A673 (cell line): ENCODE data around the gene TOR3A.

Experiments used
- EZH2 ChIP-seq: fragments of 200-600 bp; sonication (generic); IDR thresholded peaks from 2 replicates; pipeline ENCODE4 v1.6.1; 2017; ENCODE audit warnings: borderline replicate concordance, low read depth, mild to moderate bottlenecking, mixed read lengths, antibody characterized with exemption, low read length; ENCODE audit not compliant: poor library complexity, severe bottlenecking
- TF ChIP-seq, protein P1 (sequence below): fragments of 300-800, 200-600 bp; sonication (generic); conservative IDR thresholded peaks from 2 replicates; pipeline ENCODE4 v1.5.1; 2017; ENCODE audit warnings: low read depth, mild to moderate bottlenecking, antibody characterized with exemption, low read length, moderate library complexity, mixed read lengths

DNA sequence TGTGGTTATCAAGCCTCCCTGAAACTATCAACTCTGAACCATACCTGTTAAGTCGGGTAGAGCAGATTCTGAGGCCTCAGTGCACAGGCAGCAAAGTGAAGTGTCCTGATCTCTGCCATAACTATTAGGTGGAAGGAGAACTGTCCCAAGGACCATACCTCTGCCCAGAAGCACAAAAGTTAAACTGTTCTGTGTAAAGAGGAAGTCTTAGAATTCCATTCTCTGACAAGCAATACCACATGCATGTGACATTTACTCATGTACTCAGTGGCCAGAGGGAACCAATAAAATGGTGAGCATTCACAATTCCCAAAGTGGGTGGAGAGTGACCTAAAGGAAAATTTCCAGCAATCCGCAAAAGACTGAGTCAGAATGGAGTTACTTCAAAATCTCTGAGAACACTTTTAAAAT lies 61.0 kb downstream of the TOR3A start:
- TF ChIP-seq, protein P1, sequence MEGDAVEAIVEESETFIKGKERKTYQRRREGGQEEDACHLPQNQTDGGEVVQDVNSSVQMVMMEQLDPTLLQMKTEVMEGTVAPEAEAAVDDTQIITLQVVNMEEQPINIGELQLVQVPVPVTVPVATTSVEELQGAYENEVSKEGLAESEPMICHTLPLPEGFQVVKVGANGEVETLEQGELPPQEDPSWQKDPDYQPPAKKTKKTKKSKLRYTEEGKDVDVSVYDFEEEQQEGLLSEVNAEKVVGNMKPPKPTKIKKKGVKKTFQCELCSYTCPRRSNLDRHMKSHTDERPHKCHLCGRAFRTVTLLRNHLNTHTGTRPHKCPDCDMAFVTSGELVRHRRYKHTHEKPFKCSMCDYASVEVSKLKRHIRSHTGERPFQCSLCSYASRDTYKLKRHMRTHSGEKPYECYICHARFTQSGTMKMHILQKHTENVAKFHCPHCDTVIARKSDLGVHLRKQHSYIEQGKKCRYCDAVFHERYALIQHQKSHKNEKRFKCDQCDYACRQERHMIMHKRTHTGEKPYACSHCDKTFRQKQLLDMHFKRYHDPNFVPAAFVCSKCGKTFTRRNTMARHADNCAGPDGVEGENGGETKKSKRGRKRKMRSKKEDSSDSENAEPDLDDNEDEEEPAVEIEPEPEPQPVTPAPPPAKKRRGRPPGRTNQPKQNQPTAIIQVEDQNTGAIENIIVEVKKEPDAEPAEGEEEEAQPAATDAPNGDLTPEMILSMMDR = no peak
- no peak for TF ChIP-seq EZH2
